ENCODE measurements around the gene RASD2.

RASD2 gene

GRCh38 chr22:35580351-35581022 lies 39.9 kb downstream of the RASD2 start:
- no peak for TF ChIP-seq POLR2AphosphoS5 (IDR thresholded peaks at IDR 0.05; ENCODE audit: low read depth, low read length)
- no peak for TF ChIP-seq FOXP2 (optimal IDR thresholded peaks at IDR 0.05; ENCODE audit: borderline replicate concordance, extremely low read depth, extremely low read length, insufficient read depth)
- TF ChIP-seq TAF1 (IDR thresholded peaks at IDR 0.05; ENCODE audit: borderline replicate concordance, insufficient read depth, low read length), result no peak
- TF ChIP-seq SIN3A (IDR thresholded peaks at IDR 0.05; ENCODE audit: borderline replicate concordance, insufficient read depth, low read length), result no peak
- TF ChIP-seq REST (IDR thresholded peaks at IDR 0.05; ENCODE audit: insufficient read depth in 1 of 2, low read depth in 2 of 2, low read length in 2 of 2), result no peak

GRCh38 chr22:35581023-35581413 lies 40.4 kb downstream of the RASD2 start:
- no peak for TF ChIP-seq FOXP2 (optimal IDR thresholded peaks at IDR 0.05; ENCODE audit: borderline replicate concordance, extremely low read depth, extremely low read length, insufficient read depth)
- TF ChIP-seq TAF1 (IDR thresholded peaks at IDR 0.05; ENCODE audit: borderline replicate concordance, insufficient read depth, low read length), result no peak
- no peak for TF ChIP-seq SIN3A (IDR thresholded peaks at IDR 0.05; ENCODE audit: borderline replicate concordance, insufficient read depth, low read length)
- no peak for TF ChIP-seq POLR2AphosphoS5 (IDR thresholded peaks at IDR 0.05; ENCODE audit: low read depth, low read length)
- no peak for TF ChIP-seq REST (IDR thresholded peaks at IDR 0.05; ENCODE audit: insufficient read depth in 1 of 2, low read depth in 2 of 2, low read length in 2 of 2)

GRCh38 chr22:35582218-35582860 lies 41.7 kb downstream of the RASD2 start:
- TF ChIP-seq FOXP2 (optimal IDR thresholded peaks at IDR 0.05; ENCODE audit: borderline replicate concordance, extremely low read depth, extremely low read length, insufficient read depth) (no peak), TAF1 (IDR thresholded peaks at IDR 0.05; ENCODE audit: borderline replicate concordance, insufficient read depth, low read length) (no peak), POLR2AphosphoS5 (IDR thresholded peaks at IDR 0.05; ENCODE audit: low read depth, low read length) (no peak), SIN3A (IDR thresholded peaks at IDR 0.05; ENCODE audit: borderline replicate concordance, insufficient read depth, low read length) (no peak), REST (IDR thresholded peaks at IDR 0.05; ENCODE audit: insufficient read depth in 1 of 2, low read depth in 2 of 2, low read length in 2 of 2) (no peak)

DNA sequence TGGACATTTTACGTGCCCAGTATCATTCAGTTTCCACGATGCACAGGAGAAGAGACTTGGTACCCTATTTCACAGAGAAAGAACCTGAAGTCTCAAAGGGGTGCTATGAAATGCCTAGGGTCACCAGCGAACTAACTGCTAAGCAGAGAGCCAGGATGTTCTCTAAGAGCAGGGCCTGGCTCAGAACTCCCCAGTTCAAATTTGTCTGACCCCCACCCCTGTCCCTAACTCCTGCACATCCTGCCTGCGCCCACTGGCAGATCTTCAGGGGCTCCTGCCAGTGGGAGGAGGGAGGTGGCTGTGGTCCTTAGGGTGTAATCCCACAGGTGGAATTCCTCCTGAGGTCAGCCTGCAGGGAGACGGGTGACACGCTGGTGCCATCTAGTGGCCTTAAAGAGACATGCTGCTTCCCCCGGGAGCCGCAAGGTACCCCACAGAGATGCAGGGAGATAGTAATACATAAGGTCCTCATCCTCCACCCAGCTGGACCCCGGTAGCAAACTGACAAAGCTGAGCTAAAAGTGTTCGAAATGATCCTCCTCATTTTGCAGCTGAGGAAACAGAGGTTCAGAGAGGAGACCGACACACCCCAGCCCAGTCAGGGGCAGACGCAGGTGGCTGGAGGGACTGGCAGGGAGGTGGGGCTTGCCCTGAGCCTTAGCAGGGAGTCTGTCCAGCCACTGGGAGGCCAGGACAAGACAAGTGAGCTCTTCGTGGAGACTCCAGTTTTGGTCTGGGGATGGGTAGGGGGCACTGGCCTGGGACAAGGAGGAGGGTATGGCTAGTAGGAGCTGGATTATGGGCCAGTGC lies 42.4 kb downstream of the RASD2 start:
- TF ChIP-seq FOXP2 (optimal IDR thresholded peaks at IDR 0.05; ENCODE audit: borderline replicate concordance, extremely low read depth, extremely low read length, insufficient read depth), result no peak
- no peak for TF ChIP-seq POLR2AphosphoS5 (IDR thresholded peaks at IDR 0.05; ENCODE audit: low read depth, low read length)
- no peak for TF ChIP-seq REST (IDR thresholded peaks at IDR 0.05; ENCODE audit: insufficient read depth in 1 of 2, low read depth in 2 of 2, low read length in 2 of 2)
- no peak for TF ChIP-seq SIN3A (IDR thresholded peaks at IDR 0.05; ENCODE audit: borderline replicate concordance, insufficient read depth, low read length)
- TF ChIP-seq TAF1 (IDR thresholded peaks at IDR 0.05; ENCODE audit: borderline replicate concordance, insufficient read depth, low read length), result no peak
